Activated naive CD4-positive, alpha-beta T cell treated with anti-CD3 and anti-CD28 coated beads, Interleukin-2, amount 50 U/mL, for 24 hours (primary cell): ENCODE data around the gene GLCE.

Experiments
- H3K27ac Mint-ChIP-seq: one replicate; pipeline ENCODE4 v1.8.0; 2021; ENCODE audit warnings: mild to moderate bottlenecking, mixed read lengths
- H3K27me3 Mint-ChIP-seq: one replicate; pipeline ENCODE4 v1.8.0; 2021; ENCODE audit warnings: mixed read lengths
- H3K36me3 Mint-ChIP-seq: one replicate; pipeline ENCODE4 v1.8.0; 2021; ENCODE audit warnings: mixed read lengths
- H3K4me1 Mint-ChIP-seq: one replicate; pipeline ENCODE4 v1.8.0; 2021; ENCODE audit warnings: mixed read lengths
- H3K4me3 Mint-ChIP-seq: one replicate; pipeline ENCODE4 v1.8.0; 2021; ENCODE audit warnings: mild to moderate bottlenecking, mixed read lengths
- H3K9me3 Mint-ChIP-seq: one replicate; pipeline ENCODE4 v1.8.0; 2021; ENCODE audit warnings: mixed read lengths

GLCE gene

GRCh38 chr15:69232765-69233164 lies 72.3 kb downstream of the GLCE start:
- no peaks in the 10 kb centered on the region for H3K4me1 Mint-ChIP-seq
- H3K9me3 Mint-ChIP-seq, result no peaks in the 10 kb centered on the region
- peaks cover 12% of the 10 kb centered on the region for H3K36me3 Mint-ChIP-seq
- no peak overlapping the region for H3K27ac Mint-ChIP-seq
- H3K4me3 Mint-ChIP-seq, result no peak overlapping the region
- H3K27me3 Mint-ChIP-seq, result no peaks in the 10 kb centered on the region

DNA sequence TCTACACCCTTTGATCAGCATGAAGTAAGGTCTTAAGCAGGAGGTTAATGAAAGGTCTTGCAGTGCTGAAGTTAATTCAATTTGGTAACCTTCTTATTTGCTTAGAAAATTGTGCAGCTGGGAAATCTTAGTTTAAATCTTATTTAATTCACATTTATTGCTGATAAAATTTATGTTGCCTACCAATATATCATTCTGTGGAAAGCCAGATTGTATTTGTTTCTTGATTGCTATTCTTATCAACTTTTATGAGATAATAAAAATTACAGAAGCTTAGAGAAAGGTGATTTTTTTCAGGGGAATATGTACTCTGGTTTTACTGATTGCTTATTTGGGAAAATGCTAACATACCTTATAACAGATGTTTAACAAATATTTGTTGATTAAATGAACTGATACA lies 74.2 kb downstream of the GLCE start:
- Mint-ChIP-seq H3K36me3 (peaks cover 5% of the 10 kb centered on the region), H3K9me3 (no peaks in the 10 kb centered on the region), H3K4me3 (no peak overlapping the region), H3K27ac (no peak overlapping the region), H3K27me3 (no peaks in the 10 kb centered on the region), H3K4me1 (no peaks in the 10 kb centered on the region)

- peaks cover 1% of the 10 kb centered on the region for H3K36me3 Mint-ChIP-seq
- H3K27ac Mint-ChIP-seq, result no peak overlapping the region
- no peak overlapping the region for H3K4me3 Mint-ChIP-seq
- no peaks in the 10 kb centered on the region for H3K4me1 Mint-ChIP-seq
- no peaks in the 10 kb centered on the region for H3K9me3 Mint-ChIP-seq
- H3K27me3 Mint-ChIP-seq, result no peaks in the 10 kb centered on the region
These were observed 76.1 kb downstream of the GLCE start for GRCh38 chr15:69236505-69236904.

DNA sequence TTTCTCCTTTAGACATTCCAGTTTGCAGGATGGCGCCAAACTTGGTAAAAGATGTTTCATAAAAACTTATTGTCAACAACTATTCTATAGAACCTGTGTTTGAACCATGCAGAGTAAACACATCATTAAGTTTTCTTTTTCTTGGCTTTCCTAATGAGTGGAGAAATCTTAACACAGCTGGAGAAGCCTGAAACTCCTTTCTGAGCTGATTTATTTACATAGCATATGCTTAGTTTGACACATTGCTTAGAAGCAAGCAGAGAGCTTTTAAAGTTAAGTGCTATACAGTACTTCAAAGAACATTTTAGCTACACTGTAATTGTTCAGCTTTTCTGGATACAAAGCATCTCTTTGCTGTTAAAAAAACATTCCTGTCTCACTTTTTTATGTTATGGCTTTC lies 77.3 kb downstream of the GLCE start:
- Mint-ChIP-seq H3K36me3 (peaks cover 1% of the 10 kb centered on the region), H3K9me3 (no peaks in the 10 kb centered on the region), H3K4me1 (no peaks in the 10 kb centered on the region), H3K27ac (no peak overlapping the region), H3K4me3 (no peak overlapping the region), H3K27me3 (no peaks in the 10 kb centered on the region)

DNA sequence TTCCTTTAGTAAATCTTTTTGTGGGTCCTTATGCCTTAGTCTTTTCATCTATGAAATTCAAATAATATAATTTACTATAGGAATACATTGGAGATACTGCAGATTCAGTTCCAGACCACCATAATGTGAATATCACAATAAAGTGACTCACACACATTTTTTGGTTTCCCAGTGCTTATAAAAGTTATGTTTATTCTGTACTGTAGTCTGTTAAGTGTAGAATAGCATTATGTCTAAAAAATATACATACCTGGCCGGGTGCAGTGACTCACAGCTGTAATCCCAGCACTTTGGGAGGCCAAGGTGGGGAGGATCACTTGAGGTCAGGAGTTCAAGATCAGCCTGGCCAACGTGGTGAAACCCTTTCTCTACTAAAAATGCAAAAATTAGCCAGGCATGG lies 84.4 kb downstream of the GLCE start:
- Mint-ChIP-seq H3K4me3 (no peak overlapping the region), H3K9me3 (no peaks in the 10 kb centered on the region), H3K4me1 (no peaks in the 10 kb centered on the region), H3K36me3 (peaks cover 2% of the 10 kb centered on the region), H3K27me3 (no peaks in the 10 kb centered on the region), H3K27ac (no peak overlapping the region)

DNA sequence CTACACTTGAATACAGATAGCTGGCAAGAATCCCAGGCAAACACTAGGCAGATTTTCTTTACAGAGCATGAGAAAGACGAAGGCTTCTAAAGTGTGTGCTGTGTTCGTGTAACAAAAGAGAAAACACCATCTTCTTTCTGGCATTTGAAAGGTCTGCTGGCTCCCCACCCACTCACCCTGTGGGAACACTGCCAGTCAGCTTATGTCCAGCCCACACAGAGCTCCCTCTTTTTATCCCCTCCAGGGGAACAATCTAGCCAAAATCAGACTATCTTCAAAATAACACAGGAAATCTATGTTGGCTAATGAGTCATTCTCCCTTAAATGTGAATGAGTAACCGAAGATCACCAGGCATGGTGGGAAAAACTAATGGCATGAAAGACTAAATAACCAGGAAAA lies 92.7 kb downstream of the GLCE start:
- Mint-ChIP-seq H3K36me3 (peaks cover 3% of the 10 kb centered on the region), H3K4me3 (no peak overlapping the region), H3K4me1 (no peaks in the 10 kb centered on the region), H3K27ac (no peak overlapping the region), H3K9me3 (no peaks in the 10 kb centered on the region), H3K27me3 (no peaks in the 10 kb centered on the region)

GRCh38 chr15:69265347-69265955 lies 105.0 kb downstream of the GLCE start:
- H3K27me3 Mint-ChIP-seq, result no peaks in the 10 kb centered on the region

GRCh38 chr15:69271217-69271616 lies 110.8 kb downstream of the GLCE start:
- Mint-ChIP-seq H3K9me3 (no peaks in the 10 kb centered on the region), H3K36me3 (no peaks in the 10 kb centered on the region), H3K27ac (no peak overlapping the region), H3K4me3 (no peak overlapping the region), H3K27me3 (no peaks in the 10 kb centered on the region), H3K4me1 (no peaks in the 10 kb centered on the region)

More at GRCh38 chr15:69265347-69265955, 105.0 kb downstream of the GLCE start:
- H3K9me3 Mint-ChIP-seq, result no peaks in the 10 kb centered on the region
- H3K36me3 Mint-ChIP-seq, result no peaks in the 10 kb centered on the region
- H3K4me3 Mint-ChIP-seq, result no peak overlapping the region
- no peaks in the 10 kb centered on the region for H3K4me1 Mint-ChIP-seq
- no peak overlapping the region for H3K27ac Mint-ChIP-seq

- Mint-ChIP-seq H3K4me1 (no peaks in the 10 kb centered on the region), H3K36me3 (no peaks in the 10 kb centered on the region), H3K27ac (no peak overlapping the region)
These were observed 111.7 kb downstream of the GLCE start for GRCh38 chr15:69272139-69272538.

DNA sequence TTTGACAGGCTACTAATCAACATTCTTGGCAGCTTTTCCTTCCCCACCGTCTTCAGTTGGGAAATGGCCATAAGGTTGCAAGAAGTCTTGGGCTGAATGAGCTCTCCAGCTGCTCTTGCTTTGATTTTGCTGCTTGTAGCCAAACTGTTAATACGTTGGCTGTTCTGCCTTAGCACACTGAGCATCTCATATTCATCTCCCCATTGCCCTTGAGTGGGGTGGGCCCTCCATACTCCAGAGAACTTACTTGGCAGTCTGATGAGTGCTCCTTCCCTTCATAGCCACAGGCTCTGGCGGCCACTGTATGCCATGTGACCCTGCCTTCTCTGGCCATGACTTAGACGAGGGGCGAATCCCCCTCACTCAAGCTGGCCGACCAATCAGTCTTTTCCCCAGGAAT lies 112.5 kb downstream of the GLCE start:
- H3K4me3 Mint-ChIP-seq, result no peak overlapping the region
- H3K4me1 Mint-ChIP-seq, result no peaks in the 10 kb centered on the region
- H3K27me3 Mint-ChIP-seq, result no peaks in the 10 kb centered on the region
- H3K36me3 Mint-ChIP-seq, result no peaks in the 10 kb centered on the region
- H3K27ac Mint-ChIP-seq, result no peak overlapping the region
- H3K9me3 Mint-ChIP-seq, result no peaks in the 10 kb centered on the region

More at GRCh38 chr15:69272139-69272538, 111.7 kb downstream of the GLCE start:
- no peaks in the 10 kb centered on the region for H3K27me3 Mint-ChIP-seq
- no peak overlapping the region for H3K4me3 Mint-ChIP-seq
- H3K9me3 Mint-ChIP-seq, result no peaks in the 10 kb centered on the region

DNA sequence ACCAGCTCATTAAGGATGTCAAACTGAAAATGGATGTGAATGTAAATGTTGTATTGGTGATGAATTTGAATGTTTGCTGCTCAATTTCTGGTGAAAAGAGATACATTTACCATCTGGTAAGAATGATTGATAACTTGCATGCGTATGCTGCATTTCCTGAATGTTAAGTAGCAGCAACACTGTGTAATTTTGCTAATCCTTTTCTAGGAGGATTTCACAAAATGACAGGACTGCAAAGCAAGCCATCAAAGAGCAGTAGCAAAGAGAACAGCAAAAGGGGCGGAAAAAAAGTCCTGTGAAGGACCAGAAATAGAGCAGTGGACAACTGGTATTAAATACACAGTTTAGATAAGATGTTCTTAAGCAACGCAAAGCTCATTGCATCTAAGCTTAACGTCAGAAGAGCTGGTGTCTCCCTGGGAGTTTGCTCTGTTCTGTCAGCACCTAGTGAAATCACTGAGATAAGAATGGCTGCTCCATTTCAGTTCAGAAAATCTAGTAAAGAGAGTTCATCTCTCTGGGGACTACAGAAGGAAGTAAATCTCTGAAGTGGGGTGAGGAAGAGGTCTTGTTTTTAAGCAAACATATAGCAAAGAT lies 114.7 kb downstream of the GLCE start:
- Mint-ChIP-seq H3K4me1 (no peaks in the 10 kb centered on the region), H3K27ac (no peak overlapping the region), H3K36me3 (no peaks in the 10 kb centered on the region), H3K9me3 (no peaks in the 10 kb centered on the region), H3K4me3 (no peak overlapping the region), H3K27me3 (no peaks in the 10 kb centered on the region)

- H3K9me3 Mint-ChIP-seq, result no peaks in the 10 kb centered on the region
- no peak overlapping the region for H3K27ac Mint-ChIP-seq
- H3K4me1 Mint-ChIP-seq, result no peaks in the 10 kb centered on the region
These were observed 115.6 kb downstream of the GLCE start for GRCh38 chr15:69275933-69276560.

GRCh38 chr15:69277316-69277715 lies 116.9 kb downstream of the GLCE start:
- Mint-ChIP-seq H3K9me3 (no peaks in the 10 kb centered on the region), H3K4me1 (no peaks in the 10 kb centered on the region), H3K4me3 (no peak overlapping the region), H3K27ac (no peak overlapping the region), H3K36me3 (no peaks in the 10 kb centered on the region), H3K27me3 (no peaks in the 10 kb centered on the region)

More at GRCh38 chr15:69275933-69276560, 115.6 kb downstream of the GLCE start:
- H3K4me3 Mint-ChIP-seq, result no peak overlapping the region
- no peaks in the 10 kb centered on the region for H3K36me3 Mint-ChIP-seq
- H3K27me3 Mint-ChIP-seq, result no peaks in the 10 kb centered on the region

DNA sequence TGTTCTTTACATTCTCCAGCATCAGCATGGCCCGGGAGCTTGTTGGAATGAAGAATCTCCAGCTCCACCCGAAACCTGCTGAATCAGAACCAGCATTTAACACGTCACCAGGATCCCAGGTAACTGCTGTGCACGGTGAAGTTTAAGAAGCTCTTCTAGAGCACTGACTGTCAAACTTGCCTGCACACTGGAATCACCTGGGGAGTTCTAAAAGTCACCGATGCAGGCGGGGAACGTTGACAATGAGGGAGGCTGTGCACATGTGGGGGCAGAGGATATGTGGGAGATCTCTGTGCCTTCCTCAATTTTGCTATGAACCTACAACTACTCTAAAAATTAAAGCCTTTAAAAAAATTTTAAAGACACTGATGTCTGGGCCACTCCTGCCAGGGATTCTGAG lies 119.2 kb downstream of the GLCE start:
- H3K4me3 Mint-ChIP-seq, result no peak overlapping the region
- no peaks in the 10 kb centered on the region for H3K36me3 Mint-ChIP-seq
- H3K27ac Mint-ChIP-seq, result no peak overlapping the region
- no peaks in the 10 kb centered on the region for H3K4me1 Mint-ChIP-seq
- H3K27me3 Mint-ChIP-seq, result peaks cover 2% of the 10 kb centered on the region
- no peaks in the 10 kb centered on the region for H3K9me3 Mint-ChIP-seq

- H3K27me3 Mint-ChIP-seq, result peaks cover 2% of the 10 kb centered on the region
- H3K9me3 Mint-ChIP-seq, result no peaks in the 10 kb centered on the region
- H3K4me3 Mint-ChIP-seq, result no peak overlapping the region
- H3K4me1 Mint-ChIP-seq, result no peaks in the 10 kb centered on the region
- no peak overlapping the region for H3K27ac Mint-ChIP-seq
- no peaks in the 10 kb centered on the region for H3K36me3 Mint-ChIP-seq
These were observed 120.3 kb downstream of the GLCE start for GRCh38 chr15:69280783-69281182.

DNA sequence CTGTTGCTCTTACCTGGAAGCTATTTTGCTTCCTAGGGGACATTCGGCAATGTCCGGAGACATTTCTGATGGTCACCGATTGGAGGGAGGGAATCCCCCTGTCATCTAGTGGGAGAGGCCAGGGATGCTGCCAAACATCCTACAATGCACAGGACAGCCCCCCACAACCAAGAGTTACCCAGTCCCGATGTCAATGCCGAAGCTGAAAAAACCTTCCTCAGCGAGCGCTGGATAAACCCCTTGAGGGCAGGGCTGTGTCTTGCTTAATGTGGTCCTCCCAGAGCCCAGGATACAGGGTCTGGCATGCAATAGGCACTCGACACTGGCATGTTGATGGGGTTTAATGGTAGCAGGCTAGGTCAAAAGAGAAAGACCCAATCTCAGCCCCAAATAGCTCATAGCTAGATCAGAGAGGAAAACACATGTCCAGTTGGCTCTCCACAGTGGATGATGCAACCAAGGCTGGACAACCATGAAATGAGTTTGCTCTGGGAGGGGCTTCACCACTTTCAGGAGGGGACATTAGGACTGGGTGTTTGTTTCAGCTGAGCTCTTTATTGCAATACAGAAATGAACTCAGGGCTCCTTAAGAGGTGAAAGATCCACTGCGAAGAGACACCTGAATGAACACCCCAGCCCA lies 121.8 kb downstream of the GLCE start:
- Mint-ChIP-seq H3K4me1 (no peaks in the 10 kb centered on the region), H3K27ac (no peak overlapping the region), H3K27me3 (peaks cover 2% of the 10 kb centered on the region)

More for the DNA sequence above, 121.8 kb downstream of the GLCE start:
- Mint-ChIP-seq H3K36me3 (no peaks in the 10 kb centered on the region), H3K9me3 (no peaks in the 10 kb centered on the region), H3K4me3 (no peak overlapping the region)
